Measurements from ENCODE around the gene COG1. TPM values are rescaled to one million over a fixed set of nuclear protein-coding genes. Genes with fewer than 3 reads are reported as not detected.
A peak's percentile ranks its signal among the peaks of the same experiment; 100 is the strongest.

Gene COG1
- total and polyA plus RNA-seq, 9 of the 15 experiments (the other 6 are each of a cell fraction or from before 2014, with no cell fraction given) = 9.5 to 26.8 (median 12.9) TPM

DNA sequence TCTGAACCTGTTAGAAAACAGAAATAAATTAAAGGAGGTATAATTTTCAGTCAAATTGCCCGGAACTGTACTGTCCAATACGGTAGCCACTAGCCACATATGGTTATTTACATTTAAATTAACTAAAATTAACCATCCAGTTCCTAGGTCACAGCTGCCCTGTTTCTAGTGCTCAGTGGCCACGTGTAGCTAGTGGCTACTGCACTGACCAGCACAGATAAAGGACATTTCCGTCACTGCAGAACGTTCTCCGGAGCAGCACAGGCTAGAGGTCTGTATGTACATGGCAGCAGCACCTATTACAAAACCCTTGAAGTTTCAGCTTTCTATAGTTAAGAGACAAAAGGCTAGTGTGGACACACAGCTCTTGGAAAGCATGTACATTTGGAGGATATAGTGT lies 35.1 kb downstream of the COG1 start (continued):
- TF ChIP-seq, protein P1, sequence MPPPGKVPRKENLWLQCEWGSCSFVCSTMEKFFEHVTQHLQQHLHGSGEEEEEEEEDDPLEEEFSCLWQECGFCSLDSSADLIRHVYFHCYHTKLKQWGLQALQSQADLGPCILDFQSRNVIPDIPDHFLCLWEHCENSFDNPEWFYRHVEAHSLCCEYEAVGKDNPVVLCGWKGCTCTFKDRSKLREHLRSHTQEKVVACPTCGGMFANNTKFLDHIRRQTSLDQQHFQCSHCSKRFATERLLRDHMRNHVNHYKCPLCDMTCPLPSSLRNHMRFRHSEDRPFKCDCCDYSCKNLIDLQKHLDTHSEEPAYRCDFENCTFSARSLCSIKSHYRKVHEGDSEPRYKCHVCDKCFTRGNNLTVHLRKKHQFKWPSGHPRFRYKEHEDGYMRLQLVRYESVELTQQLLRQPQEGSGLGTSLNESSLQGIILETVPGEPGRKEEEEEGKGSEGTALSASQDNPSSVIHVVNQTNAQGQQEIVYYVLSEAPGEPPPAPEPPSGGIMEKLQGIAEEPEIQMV (tag; conservative IDR thresholded peaks at IDR 0.05; ENCODE audit: low read depth) = no peak
- TF ChIP-seq, protein P2, sequence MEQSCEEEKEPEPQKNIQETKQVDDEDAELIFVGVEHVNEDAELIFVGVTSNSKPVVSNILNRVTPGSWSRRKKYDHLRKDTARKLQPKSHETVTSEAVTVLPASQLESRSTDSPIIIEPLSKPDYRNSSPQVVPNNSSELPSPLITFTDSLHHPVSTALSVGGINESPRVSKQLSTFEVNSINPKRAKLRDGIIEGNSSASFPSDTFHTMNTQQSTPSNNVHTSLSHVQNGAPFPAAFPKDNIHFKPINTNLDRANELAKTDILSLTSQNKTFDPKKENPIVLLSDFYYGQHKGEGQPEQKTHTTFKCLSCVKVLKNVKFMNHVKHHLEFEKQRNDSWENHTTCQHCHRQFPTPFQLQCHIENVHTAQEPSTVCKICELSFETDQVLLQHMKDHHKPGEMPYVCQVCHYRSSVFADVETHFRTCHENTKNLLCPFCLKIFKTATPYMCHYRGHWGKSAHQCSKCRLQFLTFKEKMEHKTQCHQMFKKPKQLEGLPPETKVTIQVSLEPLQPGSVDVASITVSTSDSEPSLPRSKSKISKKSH (CRISPR knock-in tag; IDR thresholded peaks at IDR 0.05) = no peak
- TF ChIP-seq, protein P3, sequence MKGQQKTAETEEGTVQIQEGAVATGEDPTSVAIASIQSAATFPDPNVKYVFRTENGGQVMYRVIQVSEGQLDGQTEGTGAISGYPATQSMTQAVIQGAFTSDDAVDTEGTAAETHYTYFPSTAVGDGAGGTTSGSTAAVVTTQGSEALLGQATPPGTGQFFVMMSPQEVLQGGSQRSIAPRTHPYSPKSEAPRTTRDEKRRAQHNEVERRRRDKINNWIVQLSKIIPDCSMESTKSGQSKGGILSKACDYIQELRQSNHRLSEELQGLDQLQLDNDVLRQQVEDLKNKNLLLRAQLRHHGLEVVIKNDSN (CRISPR knock-in tag; IDR thresholded peaks at IDR 0.05) = peak; percentile 64
- no peak for TF ChIP-seq POLR3G (IDR thresholded peaks at IDR 0.05; ENCODE audit: extremely low read depth, insufficient read length, insufficient replicate concordance)
- no peak for TF ChIP-seq IFI16 (CRISPR knock-in tag; IDR thresholded peaks at IDR 0.05)
- TF ChIP-seq, protein P4, sequence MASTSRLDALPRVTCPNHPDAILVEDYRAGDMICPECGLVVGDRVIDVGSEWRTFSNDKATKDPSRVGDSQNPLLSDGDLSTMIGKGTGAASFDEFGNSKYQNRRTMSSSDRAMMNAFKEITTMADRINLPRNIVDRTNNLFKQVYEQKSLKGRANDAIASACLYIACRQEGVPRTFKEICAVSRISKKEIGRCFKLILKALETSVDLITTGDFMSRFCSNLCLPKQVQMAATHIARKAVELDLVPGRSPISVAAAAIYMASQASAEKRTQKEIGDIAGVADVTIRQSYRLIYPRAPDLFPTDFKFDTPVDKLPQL (IDR thresholded peaks at IDR 0.05; ENCODE audit: extremely low read depth, insufficient read length) = no peak
- TF ChIP-seq RBM25 (IDR thresholded peaks at IDR 0.05; ENCODE audit: low read depth, low read length, severe bottlenecking) = no peak
- no peak for TF ChIP-seq TBL1XR1 (IDR thresholded peaks at IDR 0.05; ENCODE audit: low read length in 2 of 2)
- TF ChIP-seq, protein P5, sequence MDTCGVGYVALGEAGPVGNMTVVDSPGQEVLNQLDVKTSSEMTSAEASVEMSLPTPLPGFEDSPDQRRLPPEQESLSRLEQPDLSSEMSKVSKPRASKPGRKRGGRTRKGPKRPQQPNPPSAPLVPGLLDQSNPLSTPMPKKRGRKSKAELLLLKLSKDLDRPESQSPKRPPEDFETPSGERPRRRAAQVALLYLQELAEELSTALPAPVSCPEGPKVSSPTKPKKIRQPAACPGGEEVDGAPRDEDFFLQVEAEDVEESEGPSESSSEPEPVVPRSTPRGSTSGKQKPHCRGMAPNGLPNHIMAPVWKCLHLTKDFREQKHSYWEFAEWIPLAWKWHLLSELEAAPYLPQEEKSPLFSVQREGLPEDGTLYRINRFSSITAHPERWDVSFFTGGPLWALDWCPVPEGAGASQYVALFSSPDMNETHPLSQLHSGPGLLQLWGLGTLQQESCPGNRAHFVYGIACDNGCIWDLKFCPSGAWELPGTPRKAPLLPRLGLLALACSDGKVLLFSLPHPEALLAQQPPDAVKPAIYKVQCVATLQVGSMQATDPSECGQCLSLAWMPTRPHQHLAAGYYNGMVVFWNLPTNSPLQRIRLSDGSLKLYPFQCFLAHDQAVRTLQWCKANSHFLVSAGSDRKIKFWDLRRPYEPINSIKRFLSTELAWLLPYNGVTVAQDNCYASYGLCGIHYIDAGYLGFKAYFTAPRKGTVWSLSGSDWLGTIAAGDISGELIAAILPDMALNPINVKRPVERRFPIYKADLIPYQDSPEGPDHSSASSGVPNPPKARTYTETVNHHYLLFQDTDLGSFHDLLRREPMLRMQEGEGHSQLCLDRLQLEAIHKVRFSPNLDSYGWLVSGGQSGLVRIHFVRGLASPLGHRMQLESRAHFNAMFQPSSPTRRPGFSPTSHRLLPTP (IDR thresholded peaks at IDR 0.05; ENCODE audit: borderline replicate concordance, extremely low read depth, insufficient read length) = no peak
- no peak for TF ChIP-seq TFAM (CRISPR knock-in tag; conservative IDR thresholded peaks at IDR 0.05)
- no peak for TF ChIP-seq ZNF583 (CRISPR knock-in tag; IDR thresholded peaks at IDR 0.05)
- TF ChIP-seq BDP1 (IDR thresholded peaks at IDR 0.05; ENCODE audit: insufficient read depth, insufficient read length) = no peak
- TF ChIP-seq SRSF9 (IDR thresholded peaks at IDR 0.05; ENCODE audit: borderline replicate concordance, low read depth, low read length) = no peak
- no peak for TF ChIP-seq BRF1 (IDR thresholded peaks at IDR 0.05; ENCODE audit: borderline replicate concordance, extremely low read depth, insufficient read length)
- no peak for TF ChIP-seq EZH2 (IDR thresholded peaks at IDR 0.05; ENCODE audit: borderline replicate concordance, low read depth, low read length)
- TF ChIP-seq SMARCB1 (IDR thresholded peaks at IDR 0.05; ENCODE audit: insufficient read length, low read depth) = no peak
- TF ChIP-seq, protein P6, sequence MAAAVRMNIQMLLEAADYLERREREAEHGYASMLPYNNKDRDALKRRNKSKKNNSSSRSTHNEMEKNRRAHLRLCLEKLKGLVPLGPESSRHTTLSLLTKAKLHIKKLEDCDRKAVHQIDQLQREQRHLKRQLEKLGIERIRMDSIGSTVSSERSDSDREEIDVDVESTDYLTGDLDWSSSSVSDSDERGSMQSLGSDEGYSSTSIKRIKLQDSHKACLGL (CRISPR knock-in tag; IDR thresholded peaks at IDR 0.05; ENCODE audit: borderline replicate concordance, poor library complexity, severe bottlenecking) = peak; percentile 46
- TF ChIP-seq ARID1B (IDR thresholded peaks at IDR 0.05) = no peak
- no peak for TF ChIP-seq ZSCAN32 (CRISPR knock-in tag; IDR thresholded peaks at IDR 0.05)

All from K562 (cell line).